H9 (cell line): ENCODE results near the gene FAM222B. TPM values are rescaled to one million over a fixed set of nuclear protein-coding genes. Genes with fewer than 3 reads are reported as not detected.

ENCODE experiments used
- DNase-seq: peaks from one replicate; pipeline ENCODE4 v3.0.0-alpha.2; 2017
- H2AFZ ChIP-seq: one replicate; pipeline ENCODE4 v1.6.1; 2013; ENCODE audit warnings: mild to moderate bottlenecking, low read length, control low read depth, moderate library complexity
- H2AK5ac ChIP-seq: 2 replicates; pipeline ENCODE4 v1.6.1; 2013; ENCODE audit warnings: low read length, control low read depth, mixed read lengths; ENCODE audit not compliant: insufficient read length
- H2BK120ac ChIP-seq: one replicate; pipeline ENCODE4 v1.6.1; 2013; ENCODE audit warnings: low read depth, mild to moderate bottlenecking, low read length, control low read depth, inconsistent platforms; ENCODE audit not compliant: poor library complexity, severe bottlenecking
- H2BK12ac ChIP-seq: 2 replicates; pipeline ENCODE4 v1.6.1; 2013; ENCODE audit warnings: low read length, control low read depth, mixed read lengths, low read depth; ENCODE audit not compliant: insufficient read length
- H2BK15ac ChIP-seq: 2 replicates; pipeline ENCODE4 v1.6.1; 2013; ENCODE audit warnings: low read depth, low read length, control low read depth
- H2BK20ac ChIP-seq: one replicate; pipeline ENCODE4 v1.6.1; 2013; ENCODE audit warnings: low read depth, mild to moderate bottlenecking, low read length, control low read depth, inconsistent platforms; ENCODE audit not compliant: poor library complexity, severe bottlenecking
- H2BK5ac ChIP-seq: 2 replicates; pipeline ENCODE4 v1.6.1; 2013; ENCODE audit warnings: low read length, control low read depth, mixed read lengths; ENCODE audit not compliant: insufficient read length
- H3K14ac ChIP-seq: 2 replicates; pipeline ENCODE4 v1.6.1; 2013; ENCODE audit warnings: low read length, control low read depth; ENCODE audit not compliant: insufficient read depth
- H3K18ac ChIP-seq: 2 replicates; pipeline ENCODE4 v1.6.1; 2013; ENCODE audit warnings: low read depth, mild to moderate bottlenecking, mixed read lengths, low read length, control low read depth; ENCODE audit not compliant: insufficient read length
- H3K23ac ChIP-seq: 2 replicates; pipeline ENCODE4 v1.6.1; 2013; ENCODE audit warnings: low read length, control low read depth, mixed read lengths, low read depth; ENCODE audit not compliant: insufficient read length
- H3K23me2 ChIP-seq: 2 replicates; pipeline ENCODE4 v1.6.1; 2013; ENCODE audit warnings: low read depth, mild to moderate bottlenecking, mixed read lengths, low read length, control low read depth; ENCODE audit not compliant: insufficient read length, poor library complexity, severe bottlenecking
- H3K27ac ChIP-seq: 2 replicates; pipeline ENCODE4 v1.5.1; 2013; ENCODE audit warnings: low read length, control low read depth, mixed read lengths, low read depth; ENCODE audit not compliant: insufficient read length
- H3K27me3 ChIP-seq: 2 replicates; pipeline ENCODE4 v1.6.1; 2013; ENCODE audit warnings: low read length, control low read depth, inconsistent platforms; ENCODE audit not compliant: insufficient read depth
- H3K4ac ChIP-seq: 2 replicates; pipeline ENCODE4 v1.6.1; 2013; ENCODE audit warnings: low read depth, mild to moderate bottlenecking, control low read depth, inconsistent platforms, low read length, moderate library complexity
- H3K4me1 ChIP-seq: 2 replicates; pipeline ENCODE4 v1.6.1; 2013; ENCODE audit warnings: low read length, control low read depth, inconsistent platforms; ENCODE audit not compliant: insufficient read depth
- H3K4me2 ChIP-seq: 2 replicates; pipeline ENCODE4 v1.6.1; 2013; ENCODE audit warnings: low read length, control low read depth, mixed read lengths; ENCODE audit not compliant: insufficient read length, insufficient read depth
- H3K56ac ChIP-seq: 2 replicates; pipeline ENCODE4 v1.6.1; 2013; ENCODE audit warnings: low read depth, mild to moderate bottlenecking, mixed read lengths, low read length, control low read depth; ENCODE audit not compliant: insufficient read length
- H3K79me1 ChIP-seq: 2 replicates; pipeline ENCODE4 v1.6.1; 2013; ENCODE audit warnings: low read depth, mild to moderate bottlenecking, moderate library complexity, low read length, control low read depth, inconsistent platforms; ENCODE audit not compliant: insufficient read depth, poor library complexity, severe bottlenecking
- H3K79me2 ChIP-seq: 2 replicates; pipeline ENCODE4 v1.6.1; 2013; ENCODE audit warnings: low read length, control low read depth, inconsistent platforms; ENCODE audit not compliant: insufficient read depth
- H3K9ac ChIP-seq: 2 replicates; pipeline ENCODE4 v1.6.1; 2013; ENCODE audit warnings: low read length, control low read depth, mixed read lengths; ENCODE audit not compliant: insufficient read length; ENCODE audit errors: extremely low read depth
- H3K9me3 ChIP-seq: one replicate; pipeline ENCODE4 v1.6.1; 2013; ENCODE audit warnings: low read depth, low read length, inconsistent platforms; ENCODE audit not compliant: control insufficient read depth
- H3T11ph ChIP-seq: one replicate; pipeline ENCODE4 v1.6.1; 2013; ENCODE audit warnings: mild to moderate bottlenecking, low read length, control low read depth, inconsistent platforms
- H4K20me1 ChIP-seq: one replicate; pipeline ENCODE4 v1.6.1; 2013; ENCODE audit not compliant: control insufficient read depth, insufficient read length, insufficient read depth
- H4K5ac ChIP-seq: 2 replicates; pipeline ENCODE4 v1.6.1; 2013; ENCODE audit warnings: low read depth, mild to moderate bottlenecking, mixed read lengths, low read length, control low read depth; ENCODE audit not compliant: insufficient read length
- H4K8ac ChIP-seq: replicated peaks from 2 replicates; pipeline ENCODE4 v1.6.1; 2013; ENCODE audit warnings: low read length, control low read depth, mixed read lengths, low read depth; ENCODE audit not compliant: insufficient read length
- H4K91ac ChIP-seq: 2 replicates; pipeline ENCODE4 v1.6.1; 2013; ENCODE audit warnings: low read depth, mild to moderate bottlenecking, moderate library complexity, mixed read lengths, low read length, control low read depth; ENCODE audit not compliant: insufficient read length
- H3K27ac Mint-ChIP-seq, 3 experiments: 2 replicates in 2 of 3; 3 replicates in 1 of 3; pipeline ENCODE4 v1.8.0; 2020 to 2021; ENCODE audit warnings: mixed read lengths in 3 of 3, mild to moderate bottlenecking in 1 of 3, moderate library complexity in 1 of 3
- H3K27me3 Mint-ChIP-seq: 2 replicates; pipeline ENCODE4 v1.8.0; 2021; ENCODE audit warnings: low read depth, mild to moderate bottlenecking, moderate library complexity, mixed read lengths
- H3K36me3 Mint-ChIP-seq, 3 experiments: 2 replicates in 2 of 3; 3 replicates in 1 of 3; pipeline ENCODE4 v1.8.0; 2020 to 2021; ENCODE audit warnings: low read depth in 3 of 3, mixed read lengths in 3 of 3; ENCODE audit not compliant: insufficient read depth in 1 of 3
- H3K4me1 Mint-ChIP-seq, 2 experiments: 2 replicates each; pipeline ENCODE4 v1.8.0; 2020; ENCODE audit warnings: mixed read lengths in 2 of 2
- H3K4me3 Mint-ChIP-seq, 2 experiments: 2 replicates in 1 of 2; 3 replicates in 1 of 2; pipeline ENCODE4 v1.8.0; 2020 to 2021; ENCODE audit warnings: mild to moderate bottlenecking in 2 of 2, mixed read lengths in 2 of 2, moderate library complexity in 1 of 2
- H3K9me3 Mint-ChIP-seq, 2 experiments: 2 replicates in 1 of 2; 3 replicates in 1 of 2; pipeline ENCODE4 v1.8.0; 2020; ENCODE audit warnings: mild to moderate bottlenecking in 2 of 2, mixed read lengths in 2 of 2, moderate library complexity in 1 of 2
- WGBS: extraction: QIAGEN DNeasy Blood & Tissue Kit; methylation state at CpG from one replicate; pipeline ENCODE4 v1.1.7; 2013; ENCODE audit warnings: missing lambda C conversion rate, low lambda C conversion rate, mixed read lengths; ENCODE audit not compliant: insufficient read length; ENCODE audit errors: extremely low coverage; 5-methylcytosine and 5-hydroxymethylcytosine counted together
- total RNA-seq: library from RNA; stranded (reverse); gene quantifications from 2 replicates; pipeline ENCODE4 v1.2.1, GENCODE V29; 2021
- TF ChIP-seq, protein P1 (sequence below): fragments of 200-600 bp; sonication (generic); conservative IDR thresholded peaks from 3 replicates; pipeline ENCODE4 v1.8.0; 2021; ENCODE audit warnings: antibody characterized with exemption, mild to moderate bottlenecking

The FAM222B gene
- total RNA-seq, 1 experiment from 2014 or later, result 76.1 TPM

DNA sequence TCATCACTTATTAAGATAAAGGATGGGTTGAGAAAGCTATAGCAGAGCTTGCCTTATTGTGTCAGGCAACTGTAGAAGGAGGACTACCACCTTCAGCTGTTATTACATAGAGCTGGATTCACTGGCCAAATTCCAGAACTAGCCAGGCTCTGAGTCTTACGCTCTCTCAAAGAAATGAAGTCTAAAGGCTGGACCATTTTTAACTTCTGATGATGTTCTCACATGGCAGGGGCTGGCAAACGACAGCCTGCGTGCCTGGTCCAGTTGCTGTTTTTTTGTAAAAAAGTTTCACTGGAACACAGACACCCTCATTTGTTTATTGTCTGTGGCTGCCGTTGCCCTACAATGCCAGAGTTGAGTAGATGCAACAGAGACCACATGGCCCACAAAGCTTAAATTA, 77.6 kb downstream of the FAM222B start:
- Histone ChIP-seq H3K4me2 (no peak overlapping the region), H3K23ac (no peak overlapping the region), H4K5ac (no peak overlapping the region), H3K79me1 (no peaks in the 10 kb centered on the region), H3K27me3 (no peaks in the 10 kb centered on the region), H2AFZ (no peak overlapping the region), H3K56ac (no peak overlapping the region), H2BK120ac (no peak overlapping the region), H3K9ac (no peak overlapping the region), H3K14ac (no peak overlapping the region), H3K4me1 (peaks cover 3% of the 10 kb centered on the region; the same call in 1 of the 2 replicates), H3K79me2 (0 out of 2 replicates have a peak, but pooled peaks cover 2% of the 10 kb centered on the region), H4K20me1 (no peaks in the 10 kb centered on the region), H3K23me2 (no peaks in the 10 kb centered on the region), H3T11ph (no peak overlapping the region), H2BK12ac (no peak overlapping the region), H4K91ac (no peak overlapping the region), H2BK15ac (no peak overlapping the region), H3K9me3 (no peaks in the 10 kb centered on the region), H3K4ac (no peak overlapping the region), H2BK5ac (no peak overlapping the region), H2BK20ac (no peak overlapping the region), H3K18ac (no peak overlapping the region), H2AK5ac (no peak overlapping the region), H3K27ac (no peak overlapping the region), H4K8ac (no peak overlapping the region)
- H3K4me1 Mint-ChIP-seq, result peaks cover 30 to 35% of the 10 kb centered on the region in 2 experiments
- peaks cover 16 to 36% (median 32%) of the 10 kb centered on the region in 3 experiments for H3K36me3 Mint-ChIP-seq
- no CpG with 5 or more reads among the region's 4 CpGs for WGBS
- TF ChIP-seq, protein P1, sequence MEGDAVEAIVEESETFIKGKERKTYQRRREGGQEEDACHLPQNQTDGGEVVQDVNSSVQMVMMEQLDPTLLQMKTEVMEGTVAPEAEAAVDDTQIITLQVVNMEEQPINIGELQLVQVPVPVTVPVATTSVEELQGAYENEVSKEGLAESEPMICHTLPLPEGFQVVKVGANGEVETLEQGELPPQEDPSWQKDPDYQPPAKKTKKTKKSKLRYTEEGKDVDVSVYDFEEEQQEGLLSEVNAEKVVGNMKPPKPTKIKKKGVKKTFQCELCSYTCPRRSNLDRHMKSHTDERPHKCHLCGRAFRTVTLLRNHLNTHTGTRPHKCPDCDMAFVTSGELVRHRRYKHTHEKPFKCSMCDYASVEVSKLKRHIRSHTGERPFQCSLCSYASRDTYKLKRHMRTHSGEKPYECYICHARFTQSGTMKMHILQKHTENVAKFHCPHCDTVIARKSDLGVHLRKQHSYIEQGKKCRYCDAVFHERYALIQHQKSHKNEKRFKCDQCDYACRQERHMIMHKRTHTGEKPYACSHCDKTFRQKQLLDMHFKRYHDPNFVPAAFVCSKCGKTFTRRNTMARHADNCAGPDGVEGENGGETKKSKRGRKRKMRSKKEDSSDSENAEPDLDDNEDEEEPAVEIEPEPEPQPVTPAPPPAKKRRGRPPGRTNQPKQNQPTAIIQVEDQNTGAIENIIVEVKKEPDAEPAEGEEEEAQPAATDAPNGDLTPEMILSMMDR, result no peak
- DNase-seq, result no peak
- no peaks in the 10 kb centered on the region for H3K9me3 Mint-ChIP-seq
- H3K4me3 Mint-ChIP-seq, result no peak overlapping the region
- no peaks in the 10 kb centered on the region for H3K27me3 Mint-ChIP-seq
- peak overlapping the region in 2 of 3 experiments; percentile 68 to 75; a peak in 1 of 7 replicates for H3K27ac Mint-ChIP-seq
